OCI-LY1 (cell line): Measurements from ENCODE around the gene JPH2.

Source experiments
- H2AFZ ChIP-seq: fragments of 200-600 bp; sonication (generic), shearing (Covaris generic); 2 replicates; pipeline ENCODE4 v1.6.0; 2014; ENCODE audit warnings: antibody characterized with exemption, mild to moderate bottlenecking, low read length
- H3F3A ChIP-seq: fragments of 200-600 bp; sonication (generic), shearing (Covaris generic); 2 replicates; pipeline ENCODE4 v1.6.0; 2014; ENCODE audit warnings: mild to moderate bottlenecking, antibody characterized with exemption, low read length, moderate library complexity; ENCODE audit not compliant: insufficient read depth
- H3K27ac ChIP-seq: fragments of 200-600 bp; sonication (generic); 2 replicates; pipeline ENCODE4 v1.5.1; 2014; ENCODE audit warnings: low read length, mixed run types, mild to moderate bottlenecking, low read depth; ENCODE audit not compliant: poor library complexity, severe bottlenecking
- H3K27me3 ChIP-seq: fragments of 200-600 bp; sonication (generic); 2 replicates; pipeline ENCODE4 v1.6.0; 2014; ENCODE audit warnings: antibody characterized with exemption, mild to moderate bottlenecking, low read length, moderate library complexity; ENCODE audit not compliant: insufficient read depth
- H3K36me3 ChIP-seq: fragments of 200-600 bp; sonication (generic); 2 replicates; pipeline ENCODE4 v1.6.1; 2014; ENCODE audit warnings: mild to moderate bottlenecking, antibody characterized with exemption, low read length, moderate library complexity, mixed read lengths; ENCODE audit not compliant: insufficient read depth
- H3K4me1 ChIP-seq: fragments of 200-600 bp; sonication (generic); 2 replicates; pipeline ENCODE4 v1.5.1; 2014; ENCODE audit warnings: mild to moderate bottlenecking, low read length, moderate library complexity; ENCODE audit not compliant: insufficient read depth, severe bottlenecking
- H3K4me2 ChIP-seq: fragments of 200-600 bp; sonication (generic), shearing (Covaris generic); 2 replicates; pipeline ENCODE4 v1.6.1; 2014; ENCODE audit warnings: low read length
- H3K4me3 ChIP-seq: fragments of 200-600 bp; sonication (generic); 2 replicates; pipeline ENCODE4 v1.5.1; 2014; ENCODE audit warnings: low read length, low read depth, mild to moderate bottlenecking, mixed read lengths; ENCODE audit not compliant: poor library complexity, severe bottlenecking
- H3K79me2 ChIP-seq: fragments of 200-600 bp; shearing (Covaris generic); 2 replicates; pipeline ENCODE4 v1.6.1; 2016; ENCODE audit warnings: mixed run types, low read length, mixed read lengths; ENCODE audit not compliant: insufficient read depth
- H3K9ac ChIP-seq: fragments of 200-600 bp; sonication (generic), shearing (Covaris generic); 2 replicates; pipeline ENCODE4 v1.6.1; 2014; ENCODE audit warnings: mild to moderate bottlenecking, low read length, mixed read lengths
- H3K9me2 ChIP-seq: fragments of 200-600 bp; sonication (generic), shearing (Covaris generic); 2 replicates; pipeline ENCODE4 v1.6.1; 2014; ENCODE audit warnings: low read depth, mild to moderate bottlenecking, low read length, mixed read lengths
- H3K9me3 ChIP-seq: fragments of 200-600 bp; shearing (Covaris generic); 2 replicates; pipeline ENCODE4 v1.6.1; 2014; ENCODE audit warnings: low read length, mixed read lengths
- H4K20me1 ChIP-seq: fragments of 200-600 bp; sonication (generic), shearing (Covaris generic); 2 replicates; pipeline ENCODE4 v1.6.0; 2016; ENCODE audit warnings: mild to moderate bottlenecking, low read length; ENCODE audit not compliant: insufficient read depth
- EZH2 ChIP-seq: fragments of 200-600 bp; sonication (generic), shearing (Covaris generic); IDR thresholded peaks from 2 replicates; pipeline ENCODE4 v1.8.0; 2017; ENCODE audit warnings: borderline replicate concordance, mixed run types, mild to moderate bottlenecking, antibody characterized with exemption, low read length, moderate library complexity, mixed read lengths
- TF ChIP-seq, protein P1 (sequence below): fragments of 200-600 bp; sonication (generic), shearing (Covaris generic); IDR thresholded peaks from 2 replicates; pipeline ENCODE4 v1.5.1; 2017; ENCODE audit warnings: mild to moderate bottlenecking, antibody characterized with exemption, low read length, moderate library complexity, mixed read lengths

JPH2 gene

DNA sequence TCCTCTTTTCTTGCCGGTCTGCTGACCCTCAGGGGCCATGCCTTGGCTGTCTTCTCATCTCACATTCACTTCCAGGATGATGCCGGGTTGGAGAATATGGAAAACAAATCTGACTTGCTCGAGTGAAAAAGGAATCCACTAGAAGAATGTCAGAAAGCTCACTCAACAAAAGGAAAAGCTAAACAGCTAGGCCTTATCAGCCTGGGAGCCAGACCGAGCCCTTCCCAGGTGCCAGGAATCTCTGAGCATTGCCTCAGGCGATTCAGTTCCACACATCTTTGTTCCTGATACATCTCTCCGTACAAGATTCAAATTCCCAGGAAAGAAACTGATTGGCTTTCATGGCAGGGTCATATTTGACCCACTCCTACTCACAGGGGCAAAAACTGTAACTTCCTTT, 32.8 kb upstream of the JPH2 start:
- Histone ChIP-seq H3K4me3 (no peak overlapping the region), H3K79me2 (no peaks in the 10 kb centered on the region), H3K36me3 (no peaks in the 10 kb centered on the region), H4K20me1 (no peaks in the 10 kb centered on the region), H3K9me2 (no peaks in the 10 kb centered on the region), H3K27me3 (no peaks in the 10 kb centered on the region), H2AFZ (no peak overlapping the region), H3F3A (no peaks in the 10 kb centered on the region), H3K9ac (no peak overlapping the region), H3K4me2 (no peak overlapping the region), H3K27ac (no peak overlapping the region), H3K4me1 (no peaks in the 10 kb centered on the region), H3K9me3 (no peaks in the 10 kb centered on the region)
- TF ChIP-seq EZH2: no peak
- TF ChIP-seq, protein P1, sequence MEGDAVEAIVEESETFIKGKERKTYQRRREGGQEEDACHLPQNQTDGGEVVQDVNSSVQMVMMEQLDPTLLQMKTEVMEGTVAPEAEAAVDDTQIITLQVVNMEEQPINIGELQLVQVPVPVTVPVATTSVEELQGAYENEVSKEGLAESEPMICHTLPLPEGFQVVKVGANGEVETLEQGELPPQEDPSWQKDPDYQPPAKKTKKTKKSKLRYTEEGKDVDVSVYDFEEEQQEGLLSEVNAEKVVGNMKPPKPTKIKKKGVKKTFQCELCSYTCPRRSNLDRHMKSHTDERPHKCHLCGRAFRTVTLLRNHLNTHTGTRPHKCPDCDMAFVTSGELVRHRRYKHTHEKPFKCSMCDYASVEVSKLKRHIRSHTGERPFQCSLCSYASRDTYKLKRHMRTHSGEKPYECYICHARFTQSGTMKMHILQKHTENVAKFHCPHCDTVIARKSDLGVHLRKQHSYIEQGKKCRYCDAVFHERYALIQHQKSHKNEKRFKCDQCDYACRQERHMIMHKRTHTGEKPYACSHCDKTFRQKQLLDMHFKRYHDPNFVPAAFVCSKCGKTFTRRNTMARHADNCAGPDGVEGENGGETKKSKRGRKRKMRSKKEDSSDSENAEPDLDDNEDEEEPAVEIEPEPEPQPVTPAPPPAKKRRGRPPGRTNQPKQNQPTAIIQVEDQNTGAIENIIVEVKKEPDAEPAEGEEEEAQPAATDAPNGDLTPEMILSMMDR: no peak

DNA sequence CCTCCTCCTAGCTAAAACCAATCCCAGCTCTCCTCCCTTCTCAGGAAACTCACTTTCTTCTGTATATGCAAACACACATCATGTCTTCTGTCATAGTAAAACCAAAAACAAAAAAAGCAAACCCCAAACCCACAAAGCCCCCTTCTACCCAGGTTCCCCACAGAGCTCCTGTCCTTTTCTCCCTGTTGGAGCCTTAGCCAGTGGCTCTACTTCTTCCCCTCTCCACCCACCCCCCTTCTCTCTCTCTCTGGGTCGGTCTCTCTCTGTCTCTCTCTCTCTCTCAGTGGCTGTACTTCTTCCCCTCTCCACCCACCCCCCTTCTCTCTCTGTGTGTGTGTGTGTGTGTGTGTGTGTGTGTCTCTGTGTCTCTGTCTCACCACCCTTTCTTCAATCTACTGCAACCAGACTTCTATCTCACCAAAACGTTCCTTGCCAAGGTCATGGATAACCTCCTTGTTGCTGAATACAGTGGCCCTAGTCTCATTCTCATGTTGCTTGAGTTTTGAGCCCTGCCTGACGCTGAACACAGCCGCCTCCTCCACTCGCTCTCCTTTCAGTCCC, 32.3 kb upstream of the JPH2 start:
- no peaks in the 10 kb centered on the region for H3K79me2 ChIP-seq
- no peak overlapping the region for H3K27ac ChIP-seq
- no peaks in the 10 kb centered on the region for H3K9me3 ChIP-seq
- H3K4me1 ChIP-seq: no peaks in the 10 kb centered on the region
- H3F3A ChIP-seq: no peaks in the 10 kb centered on the region
- H2AFZ ChIP-seq: no peak overlapping the region
- no peak overlapping the region for H3K9ac ChIP-seq
- H3K27me3 ChIP-seq: no peaks in the 10 kb centered on the region
- TF ChIP-seq, protein P1: no peak
- no peak for TF ChIP-seq EZH2
- no peaks in the 10 kb centered on the region for H4K20me1 ChIP-seq
- no peak overlapping the region for H3K4me3 ChIP-seq
- no peaks in the 10 kb centered on the region for H3K9me2 ChIP-seq
- H3K4me2 ChIP-seq: no peak overlapping the region
- H3K36me3 ChIP-seq: no peaks in the 10 kb centered on the region

DNA sequence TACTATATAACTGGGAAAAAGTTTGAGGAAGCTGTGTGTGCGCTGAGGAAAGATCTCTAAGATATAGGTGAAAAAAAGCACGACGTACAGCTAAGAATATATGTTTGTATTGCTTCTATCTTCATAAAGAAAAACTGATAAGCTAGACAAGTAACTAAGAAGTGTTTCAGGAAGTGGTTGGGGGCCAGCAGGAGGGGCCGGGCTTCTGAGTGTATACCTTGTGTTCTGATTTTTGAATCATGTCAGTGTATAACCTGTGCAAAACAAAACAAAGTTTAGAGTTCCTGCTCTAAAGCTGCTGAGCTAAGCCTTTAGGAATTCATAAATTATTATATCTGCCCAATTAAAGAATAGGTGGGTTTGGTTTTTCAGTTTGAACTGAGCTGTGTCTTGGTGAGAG, 31.5 kb upstream of the JPH2 start:
- no peaks in the 10 kb centered on the region for H3K9me2 ChIP-seq
- H3K4me2 ChIP-seq: no peak overlapping the region
- TF ChIP-seq, protein P1: no peak
- TF ChIP-seq EZH2: no peak
- no peaks in the 10 kb centered on the region for H4K20me1 ChIP-seq
- no peaks in the 10 kb centered on the region for H3F3A ChIP-seq
- no peaks in the 10 kb centered on the region for H3K27me3 ChIP-seq
- no peaks in the 10 kb centered on the region for H3K79me2 ChIP-seq
- H3K4me3 ChIP-seq: no peak overlapping the region
- H3K9ac ChIP-seq: no peak overlapping the region
- H2AFZ ChIP-seq: no peak overlapping the region
- H3K36me3 ChIP-seq: no peaks in the 10 kb centered on the region
- no peaks in the 10 kb centered on the region for H3K9me3 ChIP-seq
- H3K27ac ChIP-seq: no peak overlapping the region
- H3K4me1 ChIP-seq: no peaks in the 10 kb centered on the region
